22Rv1 (cell line): Measurements from ENCODE around the gene CCL18.
"Not testable (repeated sequence)": the region's sequence is repeated elsewhere in the genome, so short reads cannot be mapped to it uniquely, and the experiment has no call there.

Experiments used
- CTCF ChIP-seq: fragments of 450-650 bp; IDR thresholded peaks from 2 replicates; pipeline ENCODE4 v1.5.1; 2017; ENCODE audit warnings: mild to moderate bottlenecking
- ZFX ChIP-seq: fragments of 450-650 bp; IDR thresholded peaks from 2 replicates; pipeline ENCODE4 v1.6.1; 2017; ENCODE audit warnings: antibody characterized with exemption, borderline replicate concordance

- not testable (repeated sequence) for TF ChIP-seq CTCF, ZFX
Measured at GRCh38 chr17:36083691-36084090, 19.6 kb downstream of the CCL18 start.
